ENCODE results near the gene SLC5A9.

DNA sequence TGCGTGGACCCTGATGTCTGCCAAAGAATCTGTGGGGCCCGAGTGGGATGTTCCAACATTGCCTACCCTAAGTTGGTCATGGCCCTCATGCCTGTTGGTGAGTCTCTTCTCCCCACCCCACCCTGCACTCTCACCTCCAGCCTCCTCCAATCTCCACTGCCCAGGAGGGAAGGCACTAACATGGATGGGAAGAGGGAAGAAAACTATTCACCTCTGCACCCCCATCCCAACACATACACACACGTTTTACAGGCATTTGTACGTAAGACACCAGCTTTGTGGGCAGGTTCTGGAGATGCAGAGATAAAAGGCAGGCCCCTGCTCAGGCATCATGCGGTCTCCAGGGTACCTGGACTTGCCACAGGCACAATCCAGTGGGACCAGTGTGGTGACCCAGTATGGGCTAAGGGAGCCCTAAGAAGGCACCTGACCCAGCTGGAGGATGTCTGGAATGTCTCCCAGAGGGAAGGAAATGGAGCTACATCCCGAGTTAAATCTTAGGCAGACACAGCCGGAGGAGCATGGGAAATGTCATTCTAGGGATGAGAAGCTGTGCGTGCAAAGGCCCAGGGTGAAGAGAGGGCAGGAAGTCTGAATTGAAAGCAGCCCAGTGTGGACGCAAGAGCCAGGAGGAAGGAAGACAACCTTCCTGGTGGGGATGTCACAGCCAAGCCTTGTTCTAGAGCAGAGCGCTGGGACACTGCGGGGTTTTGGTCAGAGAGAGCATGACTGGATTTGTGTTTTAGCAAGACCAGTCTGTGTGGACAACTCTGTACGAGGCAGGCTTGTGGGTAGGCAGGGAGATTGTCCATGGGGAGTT is 11.4 kb downstream of the SLC5A9 start:
- TF ChIP-seq, protein P1, sequence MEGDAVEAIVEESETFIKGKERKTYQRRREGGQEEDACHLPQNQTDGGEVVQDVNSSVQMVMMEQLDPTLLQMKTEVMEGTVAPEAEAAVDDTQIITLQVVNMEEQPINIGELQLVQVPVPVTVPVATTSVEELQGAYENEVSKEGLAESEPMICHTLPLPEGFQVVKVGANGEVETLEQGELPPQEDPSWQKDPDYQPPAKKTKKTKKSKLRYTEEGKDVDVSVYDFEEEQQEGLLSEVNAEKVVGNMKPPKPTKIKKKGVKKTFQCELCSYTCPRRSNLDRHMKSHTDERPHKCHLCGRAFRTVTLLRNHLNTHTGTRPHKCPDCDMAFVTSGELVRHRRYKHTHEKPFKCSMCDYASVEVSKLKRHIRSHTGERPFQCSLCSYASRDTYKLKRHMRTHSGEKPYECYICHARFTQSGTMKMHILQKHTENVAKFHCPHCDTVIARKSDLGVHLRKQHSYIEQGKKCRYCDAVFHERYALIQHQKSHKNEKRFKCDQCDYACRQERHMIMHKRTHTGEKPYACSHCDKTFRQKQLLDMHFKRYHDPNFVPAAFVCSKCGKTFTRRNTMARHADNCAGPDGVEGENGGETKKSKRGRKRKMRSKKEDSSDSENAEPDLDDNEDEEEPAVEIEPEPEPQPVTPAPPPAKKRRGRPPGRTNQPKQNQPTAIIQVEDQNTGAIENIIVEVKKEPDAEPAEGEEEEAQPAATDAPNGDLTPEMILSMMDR (IDR thresholded peaks at IDR 0.05 in 4 of 5, conservative IDR thresholded peaks at IDR 0.05 in 1 of 5), result no peak
- TF ChIP-seq POLR2A (IDR thresholded peaks at IDR 0.05), result no peak
